Mucosa of descending colon (tissue), 3 donors: ENCODE data around the gene ZNF469. TPM values are rescaled to one million over a fixed set of nuclear protein-coding genes. Genes with fewer than 3 reads are reported as not detected.

Source experiments
- ATAC-seq: fragments of 200-7000 bp; cut with Tn5 transposase; one replicate; pipeline ENCODE4 v1.9.1; 2020; ENCODE audit warnings: mild to moderate bottlenecking, moderate library complexity
- DNase-seq, 3 donors: peaks; one replicate each; pipeline ENCODE4 v3.0.0-alpha.2; 2020
- H3K36me3 ChIP-seq: fragments of 200-600 bp; one replicate; pipeline ENCODE4 v1.8.0; 2021; ENCODE audit warnings: low read depth, mild to moderate bottlenecking
- H3K4me1 ChIP-seq: fragments of 200-600 bp; one replicate; pipeline ENCODE4 v1.8.0; 2021; ENCODE audit warnings: low read depth, mild to moderate bottlenecking
- H3K4me3 ChIP-seq: fragments of 200-600 bp; one replicate; pipeline ENCODE4 v1.8.0; 2021; ENCODE audit warnings: mild to moderate bottlenecking
- H3K9me3 ChIP-seq: fragments of 200-600 bp; one replicate; pipeline ENCODE4 v1.8.0; 2021; ENCODE audit warnings: mild to moderate bottlenecking
- intact Hi-C, 2 donors: fragments of 100-400 bp; cut with DNase I in 1 of 2; cut with micrococcal nuclease in 1 of 2; formaldehyde crosslinking; loops; one replicate each; pipeline versions ENCODE4 v1.11.0 to v1.11.1; 2022; cut with DNase I, micrococcal nuclease
- total RNA-seq, 3 donors: library from RNA; stranded (reverse); fragmentation: NEBNext Ultra II Directional in 2 of 3; extraction: Animal tissue kit (Norgen Biotek cat#: 25700) in 2 of 3; gene quantifications; one replicate each; pipeline versions ENCODE4 v1.2.1 to v1.2.4, GENCODE V29; 2021 to 2023
- TF ChIP-seq, protein P1 (sequence below): fragments of 200-600 bp; IDR thresholded peaks from one replicate; pipeline ENCODE4 v1.8.0; 2022; ENCODE audit warnings: antibody characterized with exemption, mild to moderate bottlenecking
- donor health status: DM: no; HTN: no; CAD: no; lungs with moderate emphysema.
- donor health status: DM: no; HTN: no; CAD: no.
- donor health status: DM: no; HTN: yes; CAD: no.

The ZNF469 gene
- total RNA-seq, 3 donors from 2014 or later, result 0.35 to 1.4 (median 0.51) TPM

DNA sequence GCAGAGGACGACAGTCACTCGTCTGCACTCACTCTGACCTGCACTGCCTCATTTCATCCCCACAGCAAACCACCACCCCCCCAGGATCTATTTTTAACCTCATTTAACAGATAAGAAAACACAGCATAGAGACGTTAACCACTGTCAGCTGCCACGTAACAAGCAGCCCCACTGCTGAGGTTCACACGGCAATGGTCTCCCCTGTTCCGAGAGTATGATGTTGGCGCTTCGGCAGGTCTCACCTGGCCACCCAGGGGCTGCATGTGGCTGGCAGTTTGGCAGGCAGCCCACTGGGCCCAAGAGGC, 16.1 kb downstream of the ZNF469 start:
- intact Hi-C loops, result no loop called here
- Histone ChIP-seq H3K36me3 (no peaks in the 10 kb centered on the region), H3K9me3 (no peaks in the 10 kb centered on the region), H3K4me1 (no peaks in the 10 kb centered on the region), H3K4me3 (no peak overlapping the region)
- TF ChIP-seq, protein P1, sequence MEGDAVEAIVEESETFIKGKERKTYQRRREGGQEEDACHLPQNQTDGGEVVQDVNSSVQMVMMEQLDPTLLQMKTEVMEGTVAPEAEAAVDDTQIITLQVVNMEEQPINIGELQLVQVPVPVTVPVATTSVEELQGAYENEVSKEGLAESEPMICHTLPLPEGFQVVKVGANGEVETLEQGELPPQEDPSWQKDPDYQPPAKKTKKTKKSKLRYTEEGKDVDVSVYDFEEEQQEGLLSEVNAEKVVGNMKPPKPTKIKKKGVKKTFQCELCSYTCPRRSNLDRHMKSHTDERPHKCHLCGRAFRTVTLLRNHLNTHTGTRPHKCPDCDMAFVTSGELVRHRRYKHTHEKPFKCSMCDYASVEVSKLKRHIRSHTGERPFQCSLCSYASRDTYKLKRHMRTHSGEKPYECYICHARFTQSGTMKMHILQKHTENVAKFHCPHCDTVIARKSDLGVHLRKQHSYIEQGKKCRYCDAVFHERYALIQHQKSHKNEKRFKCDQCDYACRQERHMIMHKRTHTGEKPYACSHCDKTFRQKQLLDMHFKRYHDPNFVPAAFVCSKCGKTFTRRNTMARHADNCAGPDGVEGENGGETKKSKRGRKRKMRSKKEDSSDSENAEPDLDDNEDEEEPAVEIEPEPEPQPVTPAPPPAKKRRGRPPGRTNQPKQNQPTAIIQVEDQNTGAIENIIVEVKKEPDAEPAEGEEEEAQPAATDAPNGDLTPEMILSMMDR, result no peak
- ATAC-seq (no peak), DNase-seq (no peak)

DNA sequence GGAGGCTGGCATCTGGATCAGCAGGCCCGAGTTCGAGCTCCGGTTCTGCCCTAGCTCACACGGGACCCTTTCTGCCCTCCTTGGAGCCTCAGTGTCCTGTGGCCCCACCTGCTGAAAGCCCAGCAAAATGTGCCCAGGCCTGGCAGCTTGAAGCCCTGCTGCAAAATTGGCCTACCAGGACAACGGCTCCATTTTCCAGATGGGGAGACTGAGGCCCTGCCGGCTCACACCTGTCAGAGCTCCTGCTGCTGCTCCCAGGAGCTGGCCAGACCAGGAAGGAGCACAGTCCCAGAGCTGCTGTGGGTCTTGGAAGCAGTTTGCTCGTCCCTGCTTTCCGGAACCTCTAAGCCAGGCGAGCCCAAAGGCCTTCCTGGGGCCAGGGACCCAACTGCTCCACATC, 17.4 kb downstream of the ZNF469 start:
- TF ChIP-seq, protein P1, result no peak
- Histone ChIP-seq H3K4me1 (no peaks in the 10 kb centered on the region), H3K9me3 (no peaks in the 10 kb centered on the region), H3K36me3 (no peaks in the 10 kb centered on the region), H3K4me3 (no peak overlapping the region)
- intact Hi-C loops, result no loop called here
- ATAC-seq, result no peak
- DNase-seq, result no peak

DNA sequence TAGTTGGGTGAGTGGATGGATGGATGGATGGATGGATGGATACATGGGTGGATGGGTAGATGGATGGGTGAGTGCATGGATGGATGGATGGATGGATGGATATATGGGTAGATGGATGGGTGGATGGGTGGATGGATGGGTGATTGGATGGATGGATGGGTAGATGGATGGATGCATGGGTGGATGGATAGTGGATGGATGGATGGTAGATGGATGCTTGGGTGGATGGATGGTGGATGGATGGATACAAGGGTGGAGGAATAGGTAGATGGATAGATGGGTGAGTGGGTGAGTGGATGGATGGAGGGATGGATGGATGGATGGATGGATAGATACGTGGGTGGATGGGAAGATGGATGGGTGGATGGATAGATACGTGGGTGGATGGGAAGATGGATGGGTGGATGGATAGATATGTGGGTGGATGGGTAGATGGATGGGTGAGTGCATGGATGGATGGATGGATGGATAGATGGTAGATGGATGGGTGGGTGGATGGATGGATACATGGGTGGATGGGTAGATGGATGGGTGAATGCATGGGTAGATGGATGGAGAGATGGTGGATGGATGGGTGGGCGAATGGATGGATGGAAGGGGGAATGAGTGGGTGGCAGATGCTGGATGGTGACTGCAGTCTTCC, 19.0 kb downstream of the ZNF469 start:
- TF ChIP-seq, protein P1, result no peak
- Histone ChIP-seq H3K36me3 (no peaks in the 10 kb centered on the region), H3K4me1 (no peaks in the 10 kb centered on the region), H3K9me3 (no peaks in the 10 kb centered on the region), H3K4me3 (no peak overlapping the region)
- intact Hi-C loops, result no loop called here
- no peak for ATAC-seq
- DNase-seq, result no peak

DNA sequence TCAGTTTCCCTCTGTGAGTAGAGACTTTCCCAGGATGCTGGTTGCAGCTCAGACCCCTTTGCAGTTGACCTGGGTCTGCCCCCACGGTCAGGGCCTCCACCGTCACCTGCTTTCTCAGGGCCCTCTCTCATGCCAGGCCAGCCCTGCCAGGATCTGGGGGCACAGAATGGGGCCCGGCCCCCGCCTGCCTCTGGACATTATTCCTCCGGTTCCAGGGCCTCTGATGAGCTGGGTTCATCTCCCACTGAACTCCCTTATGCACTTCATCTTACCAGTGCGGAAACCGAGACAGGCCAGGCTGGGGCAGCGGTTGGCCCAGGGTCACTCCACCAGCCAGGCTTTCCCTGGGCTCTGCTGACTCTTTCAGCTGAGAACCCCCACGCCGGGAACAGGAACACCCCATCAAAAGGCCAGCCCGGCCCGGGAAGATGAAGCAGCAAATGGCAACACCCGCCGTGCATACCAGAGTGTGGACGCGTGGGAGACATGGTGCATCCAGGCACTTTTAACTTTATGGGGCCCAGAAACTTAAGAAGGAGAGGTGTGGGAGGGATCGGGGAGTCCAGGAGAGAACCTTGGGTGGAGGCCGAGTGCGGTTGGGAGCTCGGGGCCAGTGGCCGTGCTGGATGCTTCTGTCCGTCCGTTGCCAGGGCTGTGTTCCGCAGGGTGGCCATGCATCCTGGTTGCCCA, 19.9 kb downstream of the ZNF469 start:
- intact Hi-C loops, result no loop called here
- Histone ChIP-seq H3K36me3 (no peaks in the 10 kb centered on the region), H3K9me3 (no peaks in the 10 kb centered on the region), H3K4me1 (no peaks in the 10 kb centered on the region), H3K4me3 (no peak overlapping the region)
- DNase-seq (no peak), ATAC-seq (no peak)
- TF ChIP-seq, protein P1, result no peak

GRCh38 chr16:88403794-88404581, 21.2 kb downstream of the ZNF469 start:
- intact Hi-C loops, result no loop called here

More at GRCh38 chr16:88403794-88404581, 21.2 kb downstream of the ZNF469 start:
- TF ChIP-seq, protein P1, result no peak
- no peak for ATAC-seq
- H3K4me1 ChIP-seq, result no peaks in the 10 kb centered on the region
- no peaks in the 10 kb centered on the region for H3K9me3 ChIP-seq
- H3K36me3 ChIP-seq, result no peaks in the 10 kb centered on the region
- no peak overlapping the region for H3K4me3 ChIP-seq
- no peak for DNase-seq
